SKM-1 treated with dmso at 0.1 percent for 144 hours (cell line): Measurements from ENCODE around the gene GPR34.

Source experiments
- DNase-seq: peaks from one replicate; lab custom pipeline; 2025; ENCODE audit not compliant: unreplicated experiment; lab: John Stamatoyannopoulos, UW

Gene GPR34

GRCh38 chrX:41692162-41692749 is 3.5 kb downstream of the GPR34 start:
- DNase-seq: no peak

- DNase-seq: no peak
Observed at GRCh38 chrX:41693024-41693423, 4.3 kb downstream of the GPR34 start.

DNA sequence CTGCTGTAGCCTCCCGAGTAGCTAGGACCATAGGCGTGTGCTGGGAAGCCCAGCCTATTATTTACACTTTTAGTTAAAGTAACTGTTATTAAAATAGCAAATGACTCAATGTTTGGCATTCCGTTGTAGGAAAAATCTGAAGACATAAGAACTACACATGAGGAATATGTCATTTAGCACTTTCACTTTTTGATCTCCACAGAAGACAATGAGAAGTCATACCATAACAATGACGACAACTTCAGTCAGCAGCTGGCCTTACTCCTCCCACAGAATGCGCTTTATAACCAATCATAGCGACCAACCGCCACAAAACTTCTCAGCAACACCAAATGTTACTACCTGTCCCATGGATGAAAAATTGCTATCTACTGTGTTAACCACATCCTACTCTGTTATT is 6.7 kb downstream of the GPR34 start:
- no peak for DNase-seq

DNA sequence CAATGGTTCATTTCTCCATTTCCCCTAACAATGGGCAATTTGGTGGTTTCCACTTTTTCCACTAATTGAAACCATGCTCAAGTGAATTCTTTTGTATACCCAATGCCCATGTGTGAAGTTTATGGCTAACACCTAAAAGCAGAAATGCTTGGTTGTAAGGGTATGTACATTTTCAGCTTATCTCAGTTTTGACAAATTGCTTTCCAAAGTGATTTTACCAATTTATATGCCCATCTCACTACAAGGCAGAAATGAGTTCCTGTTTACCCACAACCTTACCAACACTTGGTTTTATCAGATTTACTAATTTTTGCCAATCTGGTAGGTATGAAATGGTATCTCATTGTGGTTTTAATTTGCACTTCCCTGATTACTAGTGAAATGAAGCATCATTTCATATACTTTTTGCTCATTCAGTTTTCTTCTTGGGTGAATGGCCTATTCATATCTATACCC is 14.8 kb downstream of the GPR34 start:
- DNase-seq: no peak

- DNase-seq: no peak
Observed at GRCh38 chrX:41705042-41705441, 16.3 kb downstream of the GPR34 start.

GRCh38 chrX:41705680-41706374 is 17.1 kb downstream of the GPR34 start:
- DNase-seq: peak; percentile 78

GRCh38 chrX:41707218-41707617 is 18.4 kb downstream of the GPR34 start:
- no peak for DNase-seq

GRCh38 chrX:41708486-41708885 is 19.7 kb downstream of the GPR34 start:
- no peak for DNase-seq

- DNase-seq: no peak
Observed at GRCh38 chrX:41711021-41711667, 22.4 kb downstream of the GPR34 start.

DNA sequence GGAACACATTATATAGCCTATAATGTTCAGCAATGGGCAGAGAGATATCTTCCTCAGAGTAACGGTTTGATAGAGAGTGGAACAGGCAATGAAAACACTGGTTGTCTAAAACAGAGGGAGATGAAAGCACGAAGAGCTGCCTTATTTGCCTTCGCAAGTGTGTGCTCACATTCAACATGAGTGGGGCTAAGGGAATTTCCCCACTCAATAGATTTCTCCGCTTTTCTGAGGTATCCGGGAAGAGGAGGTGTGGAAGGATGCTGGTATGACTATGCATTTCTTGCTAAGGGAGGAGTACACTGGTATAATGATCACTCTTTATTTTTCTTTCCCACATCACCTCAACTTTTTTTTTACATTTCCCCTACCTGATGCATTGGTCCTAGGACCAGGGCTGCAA is 27.4 kb downstream of the GPR34 start:
- no peak for DNase-seq

DNA sequence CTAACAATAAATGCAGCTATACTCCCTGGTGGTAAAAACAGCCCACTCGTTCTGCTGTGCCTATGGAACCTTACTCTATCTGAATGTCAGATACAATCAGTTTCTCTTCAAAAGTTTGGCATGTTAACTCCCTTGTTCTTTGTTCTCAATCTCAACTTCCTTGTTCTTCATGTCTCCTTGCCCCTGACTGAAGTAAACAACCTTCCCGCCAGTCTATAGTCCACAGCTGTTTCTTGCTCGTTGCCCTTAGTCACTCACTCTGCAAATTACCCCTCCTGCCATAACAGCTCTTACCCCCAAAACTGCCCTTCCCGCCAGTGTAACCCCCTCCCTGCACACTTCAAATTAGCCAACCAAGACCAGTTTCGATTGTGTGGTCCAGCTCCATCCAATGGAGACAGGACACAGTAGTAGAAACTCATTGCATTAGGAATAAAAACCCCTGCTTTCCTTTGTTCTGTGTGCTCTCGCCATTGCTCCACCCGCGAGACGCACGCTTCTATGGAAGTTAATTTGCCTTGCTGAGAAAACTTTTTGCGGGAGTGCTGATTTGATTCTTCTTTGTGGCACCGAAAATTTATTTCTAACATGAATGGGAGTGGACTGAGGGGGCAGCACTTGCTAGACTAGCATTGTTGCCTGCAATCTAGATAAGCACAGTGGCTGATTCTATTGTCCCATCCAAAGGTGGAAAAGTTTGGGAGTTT is 28.1 kb downstream of the GPR34 start:
- no peak for DNase-seq

- no peak for DNase-seq
Observed at GRCh38 chrX:41718481-41719235, 29.9 kb downstream of the GPR34 start.

- DNase-seq: peak; percentile 59
Observed at GRCh38 chrX:41719610-41720009, 30.8 kb downstream of the GPR34 start.

- peak; percentile 26 for DNase-seq
Observed at GRCh38 chrX:41720125-41720779, 31.5 kb downstream of the GPR34 start.

GRCh38 chrX:41721590-41721989 is 32.8 kb downstream of the GPR34 start:
- no peak for DNase-seq

DNA sequence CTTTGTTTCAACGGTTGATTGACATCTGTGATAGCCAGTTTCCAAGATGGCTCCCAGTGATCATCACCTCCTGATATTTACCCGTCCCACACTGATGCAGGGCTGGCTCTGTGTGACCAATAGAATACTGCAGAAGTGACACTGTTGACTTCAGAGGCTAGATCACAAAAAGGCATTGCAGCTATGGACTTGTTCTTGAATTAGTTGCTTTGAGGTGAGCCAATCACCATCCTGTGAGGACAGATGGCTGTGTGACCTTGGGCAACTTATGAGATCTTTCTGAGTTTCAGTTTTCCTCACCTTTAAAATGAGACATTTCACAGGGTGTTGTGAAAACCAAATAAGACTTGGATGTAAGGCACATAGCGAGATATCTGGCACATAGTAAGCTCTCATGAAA is 33.4 kb downstream of the GPR34 start:
- DNase-seq: no peak

DNA sequence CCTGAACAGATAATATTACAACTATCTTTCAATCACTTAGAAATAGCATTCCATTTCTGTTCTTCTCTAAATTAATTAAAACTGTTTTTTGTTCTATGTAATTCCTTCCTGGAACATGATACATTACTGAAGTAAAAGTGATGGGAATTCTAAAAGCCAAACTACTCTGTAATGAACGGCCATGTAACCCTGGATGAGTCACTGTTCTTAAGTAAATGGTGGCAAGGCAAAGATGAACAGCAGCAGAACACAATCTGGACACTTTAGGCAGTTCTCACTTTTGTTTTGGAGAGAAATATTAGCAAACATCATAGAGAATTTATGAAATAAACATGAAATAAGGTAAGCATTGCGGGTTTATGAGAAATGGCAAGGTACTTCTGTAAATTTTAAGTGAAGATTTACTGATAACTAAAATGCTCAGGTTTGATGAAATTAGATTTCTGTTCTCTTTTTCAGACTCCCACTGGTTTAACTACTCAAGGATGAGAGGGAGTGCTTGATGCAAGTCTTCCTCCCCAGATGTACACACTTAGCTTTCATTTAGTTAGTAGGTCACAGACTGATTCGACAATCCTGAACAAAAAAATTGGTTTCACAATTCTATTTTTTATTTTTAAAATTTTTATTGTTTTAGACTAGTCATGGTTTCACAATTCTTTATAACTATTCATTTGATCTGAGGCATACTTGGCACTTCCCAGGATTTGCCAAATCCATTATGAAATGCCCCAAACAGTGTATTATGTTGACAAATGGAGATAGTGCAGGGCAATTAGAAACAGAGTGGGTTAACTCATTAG is 34.2 kb downstream of the GPR34 start:
- DNase-seq: no peak

DNA sequence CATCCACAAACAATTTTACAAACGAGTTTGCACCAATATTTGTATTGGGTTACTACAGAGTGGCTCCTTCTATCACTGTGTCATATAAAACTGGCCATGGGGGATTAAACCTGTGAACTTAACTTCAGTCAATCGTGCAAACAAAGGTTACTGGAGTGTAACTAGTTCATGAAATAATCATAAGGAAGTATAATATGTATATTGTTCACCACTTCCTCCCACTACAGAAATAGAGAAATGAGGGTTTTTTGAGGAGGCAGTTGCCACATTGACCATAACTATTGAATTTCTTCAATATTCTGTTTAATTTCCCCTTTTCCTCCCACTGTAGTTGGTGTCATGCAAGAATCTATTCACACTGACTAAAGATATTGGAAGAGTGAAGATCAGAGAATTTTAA is 35.1 kb downstream of the GPR34 start, which contains the start of gene GPR82:
TSS of gene GPR82 (plus strand) at position 356 of the 400 bp plus-strand sequence. CDS start 2,846 bp downstream, outside the sequence.
- DNase-seq: peak; percentile 70

DNA sequence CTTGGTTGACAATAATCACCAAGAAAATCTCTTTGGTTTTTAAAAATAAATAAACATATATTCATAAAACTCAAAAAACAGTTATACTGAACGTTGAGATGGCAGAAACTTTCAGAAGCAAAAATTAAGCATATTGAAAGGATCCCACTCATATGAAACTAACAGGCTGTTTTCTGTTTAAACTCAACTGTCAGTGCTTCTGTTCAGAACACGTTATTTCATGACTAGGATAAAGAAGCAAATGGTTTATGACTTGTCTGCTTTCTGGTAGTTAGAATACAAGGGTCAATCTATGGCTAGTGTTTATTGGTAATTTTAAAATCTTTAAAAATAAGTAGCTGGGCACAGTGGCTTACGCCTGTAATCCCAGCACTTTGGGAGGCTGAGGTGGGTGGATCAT is 39.4 kb downstream of the GPR34 start:
- DNase-seq: no peak

- DNase-seq: no peak
Observed at GRCh38 chrX:41730081-41730480, 41.3 kb downstream of the GPR34 start.
